Right lobe of liver (tissue), 6 donors: ENCODE results near the gene ELK3. TPM values are rescaled to one million over a fixed set of nuclear protein-coding genes. Genes with fewer than 3 reads are reported as not detected.

Source experiments
- ATAC-seq, 4 donors: fragments of 200-7000 bp; cut with Tn5 transposase; one replicate each; pipeline ENCODE4 v1.9.1; 2020; ENCODE audit warnings: mild to moderate bottlenecking in 4 of 4, moderate library complexity in 4 of 4
- DNase-seq, 3 donors: peaks; one replicate each; pipeline ENCODE4 v3.0.0-alpha.2; 2020
- H3K27ac ChIP-seq, 3 donors: fragments of 200-600 bp; one replicate each; pipeline ENCODE4 v1.8.0; 2022
- H3K27me3 ChIP-seq, 2 donors: fragments of 200-600 bp; one replicate each; pipeline ENCODE4 v1.8.0; 2022
- H3K36me3 ChIP-seq, 4 donors: fragments of 200-600 bp; sonication (generic) in 1 of 4; one replicate each; pipeline versions ENCODE4 v1.5.1 to v1.8.0; 2017 to 2022; ENCODE audit warnings: control low read depth in 1 of 4
- H3K4me1 ChIP-seq, 4 donors: fragments of 200-600 bp; sonication (generic) in 1 of 4; one replicate each; pipeline versions ENCODE4 v1.5.1 to v1.8.0; 2017 to 2022; ENCODE audit warnings: control low read depth in 1 of 4
- H3K4me3 ChIP-seq, 3 donors: fragments of 200-600 bp; one replicate each; pipeline ENCODE4 v1.8.0; 2022
- H3K9me3 ChIP-seq, 4 donors: fragments of 200-600 bp; sonication (generic) in 1 of 4; one replicate each; pipeline versions ENCODE4 v1.5.1 to v1.8.0; 2017 to 2022; ENCODE audit warnings: control low read depth in 1 of 4
- CTCF ChIP-seq, 4 donors: fragments of 200-600 bp in 3 of 4; fragments of 450-650 bp in 1 of 4; IDR thresholded peaks; one replicate each; pipeline versions ENCODE4 v1.5.1 to v1.8.0; 2016 to 2022; ENCODE audit warnings: antibody characterized with exemption in 4 of 4, mild to moderate bottlenecking in 2 of 4
- POLR2A ChIP-seq: fragments of 450-650 bp; IDR thresholded peaks from one replicate; pipeline ENCODE4 v1.6.1; 2017; ENCODE audit warnings: antibody characterized with exemption, mild to moderate bottlenecking
- WGBS: methylation state at CpG from one replicate; pipeline ENCODE4 v1.1.6; 2018; ENCODE audit warnings: low coverage, low lambda C conversion rate; ENCODE audit not compliant: insufficient coverage; ENCODE audit errors: missing lambda C conversion rate; 5-methylcytosine and 5-hydroxymethylcytosine counted together
- intact Hi-C, 2 donors: fragments of 100-400 bp; cut with DNase I; formaldehyde crosslinking; loops; one replicate each; pipeline versions ENCODE4 v1.11.2 to v1.14.1; 2022
- total RNA-seq, 6 experiments: library from RNA; depleted of rRNA in 2 of 6; stranded (reverse); fragments of >200 nt in 2 of 6; fragmentation: NEBNext Ultra II Directional in 3 of 6; extraction: Animal tissue kit (Norgen Biotek cat#: 25700) in 3 of 6; gene quantifications; one replicate each; pipeline versions ENCODE4 v1.1.0 to v1.2.4, GENCODE V29; 2016 to 2023
- donor health status: DM: no; HTN: yes; CAD: no.
- donor health status: DM: no; HTN: no; CAD: no.
- donor health status: DM: no; HTN: no; CAD: no.
- donor health status: DM: no; HTN: yes; CAD: no.
- donor health status: DM: no; HTN: yes; CAD: no.

The ELK3 gene
- total RNA-seq, 6 experiments from 2014 or later, result 5.3 to 11.2 (median 5.8) TPM

DNA sequence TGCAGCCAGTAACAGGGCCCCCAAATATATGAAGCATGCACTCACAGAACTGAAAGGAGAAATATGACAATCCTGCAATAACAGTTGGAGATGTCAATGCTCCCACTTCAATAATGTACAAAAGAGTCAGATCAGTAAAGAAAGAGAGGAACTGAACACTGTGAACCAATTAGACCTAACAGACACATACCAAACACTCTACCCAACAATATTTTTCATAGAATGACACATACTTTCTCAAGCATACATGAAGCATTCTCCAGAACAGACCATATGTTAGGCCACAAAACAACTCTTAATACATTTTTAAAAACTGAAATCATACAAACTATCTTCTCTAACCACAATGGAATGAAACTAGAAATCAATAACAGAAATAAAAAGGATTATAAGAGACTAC lies 80.2 kb downstream of the ELK3 start:
- intact Hi-C loops, result no loop called here
- no peak for ATAC-seq

DNA sequence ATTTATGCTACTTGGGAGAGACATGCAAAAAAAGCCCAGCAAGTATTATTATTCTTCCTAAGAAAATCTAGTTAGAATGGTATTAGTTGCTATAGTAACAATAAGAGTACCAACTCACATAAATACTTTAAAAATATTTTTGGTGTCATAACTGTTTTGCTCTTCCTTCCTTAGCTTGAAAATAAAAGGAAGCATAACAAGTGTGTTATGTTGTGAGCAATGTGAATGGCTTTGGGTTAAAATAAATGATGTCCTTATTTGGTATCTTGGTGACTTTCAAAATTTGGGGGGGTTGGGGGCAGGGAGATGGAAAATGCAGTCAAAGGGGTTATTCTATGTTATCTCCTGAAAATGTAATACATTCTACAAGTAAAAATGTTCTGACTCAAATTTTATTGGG lies 91.0 kb downstream of the ELK3 start:
- H3K36me3 ChIP-seq, result peaks cover 0 to 55% (median 19%) of the 10 kb centered on the region in 4 donors
- no peak for DNase-seq
- H3K27ac ChIP-seq, result no peak overlapping the region
- H3K9me3 ChIP-seq, result no peaks in the 10 kb centered on the region
- H3K27me3 ChIP-seq, result no peaks in the 10 kb centered on the region
- intact Hi-C loops, result no loop called here
- ATAC-seq, result no peak
- no peaks in the 10 kb centered on the region for H3K4me1 ChIP-seq
- no peak overlapping the region for H3K4me3 ChIP-seq
- TF ChIP-seq CTCF (IDR thresholded peaks at IDR 0.05), result no peak
- TF ChIP-seq POLR2A, result no peak

More for the DNA sequence above, 80.2 kb downstream of the ELK3 start:
- H3K9me3 ChIP-seq, result no peaks in the 10 kb centered on the region
- no peaks in the 10 kb centered on the region for H3K4me1 ChIP-seq
- H3K27ac ChIP-seq, result no peak overlapping the region
- H3K36me3 ChIP-seq, result peaks cover 0 to 5% (median 0%) of the 10 kb centered on the region in 4 donors
- no peak overlapping the region for H3K4me3 ChIP-seq
- TF ChIP-seq CTCF (IDR thresholded peaks at IDR 0.05) (no peak), POLR2A (no peak)
- H3K27me3 ChIP-seq, result no peaks in the 10 kb centered on the region
- DNase-seq, result no peak

GRCh38 chr12:96289067-96289466 lies 94.9 kb downstream of the ELK3 start:
- intact Hi-C loops, result no loop called here
- Histone ChIP-seq H3K4me3 (no peak overlapping the region), H3K27me3 (no peaks in the 10 kb centered on the region), H3K9me3 (no peaks in the 10 kb centered on the region), H3K4me1 (no peaks in the 10 kb centered on the region), H3K36me3 (peaks cover 0 to 43% (median 18%) of the 10 kb centered on the region in 4 donors), H3K27ac (no peak overlapping the region)
- WGBS, result 79% methylated on average over 4 of the region's 5 CpGs
- DNase-seq, result no peak
- TF ChIP-seq CTCF (IDR thresholded peaks at IDR 0.05), result no peak
- TF ChIP-seq POLR2A, result no peak
- ATAC-seq, result no peak

GRCh38 chr12:96293093-96293492 lies 98.9 kb downstream of the ELK3 start:
- Histone ChIP-seq H3K4me1 (no peaks in the 10 kb centered on the region), H3K9me3 (no peaks in the 10 kb centered on the region), H3K27ac (no peak overlapping the region), H3K4me3 (no peak overlapping the region), H3K27me3 (no peaks in the 10 kb centered on the region), H3K36me3 (peaks cover 0 to 20% (median 6%) of the 10 kb centered on the region in 4 donors)
- intact Hi-C loops, result no loop called here
- no peak for DNase-seq
- TF ChIP-seq POLR2A (no peak), CTCF (IDR thresholded peaks at IDR 0.05) (no peak)
- 91% methylated on average over 2 of the region's 2 CpGs for WGBS
- no peak for ATAC-seq

DNA sequence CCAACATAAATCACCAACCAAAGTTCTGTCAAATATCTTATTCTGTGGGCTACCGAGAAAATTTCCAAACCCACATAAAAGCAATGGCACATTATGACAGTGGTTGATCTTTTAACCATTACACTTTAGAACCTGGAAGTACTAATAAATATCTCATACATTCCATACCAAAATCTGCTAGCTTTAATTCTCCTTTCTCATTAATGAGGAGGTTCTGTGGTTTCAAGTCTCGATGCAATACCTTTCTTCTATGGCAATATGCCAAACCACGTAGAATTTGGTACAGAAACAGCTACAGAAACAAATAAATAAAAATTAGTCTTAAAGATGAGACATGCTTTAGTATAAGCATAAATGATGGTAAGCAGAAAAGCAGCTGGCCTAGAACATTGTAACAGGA lies 100.7 kb downstream of the ELK3 start:
- Histone ChIP-seq H3K4me1 (no peaks in the 10 kb centered on the region), H3K36me3 (peaks cover 0 to 14% (median 0%) of the 10 kb centered on the region in 4 donors), H3K4me3 (no peak overlapping the region), H3K27ac (no peak overlapping the region), H3K9me3 (no peaks in the 10 kb centered on the region), H3K27me3 (no peaks in the 10 kb centered on the region)
- WGBS, result 57% methylated on average over 3 of the region's 3 CpGs
- ATAC-seq (no peak), DNase-seq (no peak)
- intact Hi-C loops, result no loop called here
- TF ChIP-seq CTCF (IDR thresholded peaks at IDR 0.05) (no peak), POLR2A (no peak)
